H1 (cell line): Measurements from ENCODE around the gene HDAC10. TPM values are rescaled to one million over a fixed set of nuclear protein-coding genes. Genes with fewer than 3 reads are reported as not detected.
A peak's percentile ranks its signal among the peaks of the same experiment; 100 is the strongest.

Experiments used
- BRCA1 ChIP-seq: IDR thresholded peaks from 2 replicates; pipeline ENCODE4 v1.6.1; 2012; ENCODE audit warnings: low read depth, low read length, improper control_type of control experiment
- CBX8 ChIP-seq: fragments of 300-800, 300-1000 bp; sonication (generic); IDR thresholded peaks from 2 replicates; pipeline ENCODE4 v1.7.1; 2016; ENCODE audit warnings: low read depth, low read length, borderline replicate concordance
- EZH2 ChIP-seq: fragments of 200-600 bp; sonication (generic); IDR thresholded peaks from 2 replicates; pipeline ENCODE4 v1.7.1; 2012; ENCODE audit warnings: low read depth, mild to moderate bottlenecking, moderate library complexity, low read length, inconsistent platforms; ENCODE audit not compliant: severe bottlenecking
- RNF2 ChIP-seq: fragments of 200-900, 300-1000 bp; sonication (generic); IDR thresholded peaks from 2 replicates; pipeline ENCODE4 v1.7.1; 2016; ENCODE audit warnings: borderline replicate concordance, low read depth, mild to moderate bottlenecking, antibody characterized with exemption, low read length; ENCODE audit not compliant: poor library complexity, severe bottlenecking; ENCODE audit errors: missing control alignments
- SIN3A ChIP-seq, 2 experiments: IDR thresholded peaks in 1 of 2; conservative IDR thresholded peaks in 1 of 2; 2 replicates each; pipeline ENCODE4 v1.6.1; 2011 to 2012; ENCODE audit warnings: low read length in 2 of 2, improper control_type of control experiment in 1 of 2, low read depth in 1 of 2, mild to moderate bottlenecking in 1 of 2
- SRF ChIP-seq: IDR thresholded peaks from 2 replicates; pipeline ENCODE4 v1.6.1; 2011; ENCODE audit warnings: mild to moderate bottlenecking, low read depth, low read length, moderate library complexity
- polyA plus RNA-seq, 7 experiments: library from polyadenylated mRNA; depleted of rRNA in 3 of 7; stranded (reverse) in 5 of 7; unstranded in 2 of 7; fragments of >200 nt in 5 of 7; fragments of 200-250 nt in 2 of 7; gene quantifications; 1 replicate in 5 of 7; 2 replicates in 1 of 7; 4 replicates in 1 of 7; pipeline versions ENCODE4 v1.2.1 to v1.2.3, GENCODE V29; 2011 to 2013; ENCODE audit warnings: missing spikeins in 2 of 7, mixed read lengths in 2 of 7
- total RNA-seq: library from RNA; stranded (reverse); fragmentation: NEBNext Ultra II Directional; extraction: Animal tissue kit (Norgen Biotek cat#: 25700); gene quantifications from 2 replicates; pipeline ENCODE4 v1.2.1, GENCODE V29; 2021

The HDAC10 gene
- total and polyA plus RNA-seq, 2 of the 8 experiments (the other 6 are each of a cell fraction or from before 2014, with no cell fraction given): 11.2 to 26.4 TPM

DNA sequence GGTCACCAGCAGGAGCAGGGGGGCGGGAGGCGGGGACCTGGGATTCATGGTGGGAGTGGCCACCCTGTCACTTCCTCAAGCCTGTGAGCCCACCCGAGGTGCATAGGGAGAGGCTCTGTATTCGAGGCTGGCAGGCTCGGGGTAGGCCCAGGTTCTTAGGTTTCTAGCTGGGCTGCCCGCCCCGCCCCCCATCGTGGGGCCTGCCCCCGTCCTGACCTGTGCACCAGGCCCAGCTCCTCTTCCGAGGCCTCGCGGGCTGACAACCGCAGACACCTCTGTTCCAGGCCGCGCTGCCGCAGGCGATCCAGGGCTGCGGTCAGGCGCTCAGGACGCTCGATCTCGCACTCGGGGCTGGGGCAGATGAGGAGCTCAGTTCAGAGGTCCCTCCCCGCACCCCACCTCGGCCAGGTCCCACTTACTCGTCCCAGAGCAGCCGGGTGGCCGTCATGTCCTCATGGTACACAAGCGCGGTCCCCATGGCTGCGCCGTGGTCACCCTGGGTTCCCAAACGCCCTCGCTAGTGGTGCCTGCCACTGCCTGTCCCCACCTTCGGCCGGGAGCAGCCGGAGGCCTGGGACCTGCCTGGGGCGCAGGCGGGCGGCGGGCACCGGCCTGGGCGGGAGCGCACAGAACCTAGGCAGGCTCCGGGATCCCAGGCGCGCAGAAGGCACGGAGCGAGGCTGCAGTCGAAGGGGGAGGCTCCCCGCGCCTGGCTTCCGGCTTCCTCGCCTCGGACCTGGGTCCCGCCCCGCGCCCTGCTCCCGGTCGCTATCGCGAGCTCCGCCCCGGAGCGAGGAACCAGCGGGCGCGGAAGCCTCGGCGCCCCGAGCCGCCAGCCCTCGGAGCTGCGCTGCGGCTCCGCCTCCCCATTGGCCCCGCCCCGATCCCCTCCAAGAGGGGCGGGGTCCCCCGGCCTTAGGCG lies at the start of gene HDAC10 (continued):
- TF ChIP-seq RNF2 (no peak), BRCA1 (peak; percentile 63; the same call in 1 of the 2 replicates), CBX8 (no peak), SRF (no peak), EZH2 (no peak), SIN3A (conservative IDR thresholded peaks at IDR 0.05 in 1 of 2, IDR thresholded peaks at IDR 0.05 in 1 of 2; ENCODE audit: low read depth in 1 of 2, low read length in 2 of 2) (peak in 1 of 2 experiments; percentile 54; a peak in 1 of 4 replicates)
